Head of caudate nucleus (tissue), 42 donors: ENCODE data around the gene EIF4E1B.
A peak's percentile ranks its signal among the peaks of the same experiment; 100 is the strongest.

Source experiments
- DNase-seq, 42 donors: peaks; one replicate each; pipeline versions ENCODE4 v3.0.0 to v3.0.0-alpha.2; 2020 to 2021; ENCODE audit warnings: mixed read lengths in 7 of 42
- intact Hi-C: fragments of 100-400 bp; cut with DNase I; formaldehyde crosslinking; loops from one replicate; pipeline ENCODE4 v1.15.0; 2022

EIF4E1B gene

DNA sequence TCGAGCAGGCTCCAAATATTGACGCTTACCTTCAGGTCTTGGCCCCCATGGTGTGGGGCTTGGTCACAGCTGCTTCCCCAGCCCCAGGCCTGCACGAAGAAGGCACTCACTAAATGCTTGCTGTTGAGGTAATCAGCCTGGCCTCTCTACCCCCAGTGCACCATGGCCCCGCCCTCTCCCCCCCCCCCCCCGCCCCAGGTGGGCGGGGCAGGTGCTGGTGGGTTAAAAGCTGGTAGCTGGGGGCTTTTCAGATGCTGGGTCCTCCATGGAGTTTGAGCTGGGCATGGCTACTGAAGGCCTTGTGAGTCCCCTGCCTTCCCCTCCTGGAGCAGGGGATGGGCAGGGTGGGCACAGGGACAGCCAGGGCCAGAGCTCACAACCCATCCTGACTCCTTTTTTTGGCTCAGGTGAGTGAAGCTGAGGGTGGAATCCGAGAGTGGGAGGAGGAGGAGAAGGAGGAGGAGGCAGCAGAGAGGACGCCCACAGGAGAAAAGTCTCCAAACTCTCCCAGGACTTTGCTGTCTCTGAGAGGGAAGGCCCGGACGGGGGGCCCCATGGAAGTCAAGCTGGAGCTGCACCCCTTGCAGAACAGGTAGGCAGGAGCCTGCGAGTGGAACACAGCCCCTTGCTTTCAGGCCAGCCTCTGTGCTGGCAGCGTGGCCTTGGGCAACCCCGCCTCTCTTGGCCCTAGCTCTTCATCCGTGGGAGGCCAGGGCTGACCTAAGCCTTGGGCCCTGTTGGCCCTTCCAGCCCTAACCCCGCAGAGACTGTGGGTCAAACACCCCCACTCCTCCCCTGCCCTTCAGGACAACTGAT lies 12.4 kb downstream of the EIF4E1B start:
- intact Hi-C loops = no loop called here
- no peak for DNase-seq

DNA sequence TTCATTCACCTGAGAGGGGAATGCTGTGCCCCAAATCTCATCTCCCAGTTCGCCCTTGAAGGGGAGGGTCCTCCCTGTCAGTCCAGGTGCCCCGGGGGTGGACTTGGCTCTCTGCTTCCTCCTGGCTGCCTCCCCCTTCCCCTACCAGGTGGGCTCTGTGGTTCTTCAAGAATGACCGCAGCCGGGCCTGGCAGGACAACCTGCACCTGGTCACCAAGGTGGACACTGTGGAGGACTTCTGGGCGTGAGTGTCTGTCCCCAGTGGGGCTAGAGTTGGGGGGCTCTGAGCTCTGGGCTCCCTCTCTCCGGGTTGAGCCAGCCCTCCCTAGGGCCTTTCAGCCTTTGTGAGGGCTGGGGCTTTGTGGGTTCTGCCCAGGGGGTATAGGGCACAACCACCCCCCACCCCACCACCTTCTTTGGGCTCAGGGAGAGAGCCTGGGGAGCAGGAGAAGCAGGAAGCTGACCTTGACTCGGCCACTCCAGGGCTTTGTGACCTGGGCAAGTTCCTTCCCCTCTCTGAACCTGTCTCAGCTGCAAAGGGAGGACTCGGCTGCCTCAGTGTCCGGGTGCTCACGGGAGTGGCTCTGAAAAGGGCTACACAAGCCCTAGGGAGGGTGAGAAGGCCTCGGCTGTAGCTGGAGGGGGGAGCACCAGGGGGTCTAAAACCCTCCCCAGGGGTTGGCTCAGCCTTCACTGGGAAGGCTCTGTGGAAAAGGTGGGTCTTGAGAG lies 13.2 kb downstream of the EIF4E1B start:
- intact Hi-C loops = no loop called here
- no peak for DNase-seq

DNA sequence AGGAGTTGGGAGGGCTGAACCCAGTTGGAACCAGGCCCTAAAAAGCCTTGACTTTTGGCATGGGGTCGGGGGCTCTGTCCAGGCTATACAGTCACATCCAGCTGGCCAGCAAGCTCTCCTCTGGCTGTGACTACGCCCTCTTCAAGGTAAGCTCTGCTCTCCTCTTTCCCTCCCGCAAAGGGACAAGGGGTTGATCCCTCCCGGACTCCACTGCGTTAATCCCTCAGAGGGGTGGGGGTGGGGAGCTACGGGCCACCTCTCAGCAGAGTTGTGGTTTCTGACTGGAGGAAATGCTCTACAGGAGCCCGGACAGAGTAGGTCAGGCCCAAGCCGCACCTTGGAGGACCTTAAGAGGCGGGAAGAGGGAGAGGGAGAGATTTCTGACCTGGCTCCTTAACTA lies 13.8 kb downstream of the EIF4E1B start:
- no peak for DNase-seq
- intact Hi-C loops = no loop called here

DNA sequence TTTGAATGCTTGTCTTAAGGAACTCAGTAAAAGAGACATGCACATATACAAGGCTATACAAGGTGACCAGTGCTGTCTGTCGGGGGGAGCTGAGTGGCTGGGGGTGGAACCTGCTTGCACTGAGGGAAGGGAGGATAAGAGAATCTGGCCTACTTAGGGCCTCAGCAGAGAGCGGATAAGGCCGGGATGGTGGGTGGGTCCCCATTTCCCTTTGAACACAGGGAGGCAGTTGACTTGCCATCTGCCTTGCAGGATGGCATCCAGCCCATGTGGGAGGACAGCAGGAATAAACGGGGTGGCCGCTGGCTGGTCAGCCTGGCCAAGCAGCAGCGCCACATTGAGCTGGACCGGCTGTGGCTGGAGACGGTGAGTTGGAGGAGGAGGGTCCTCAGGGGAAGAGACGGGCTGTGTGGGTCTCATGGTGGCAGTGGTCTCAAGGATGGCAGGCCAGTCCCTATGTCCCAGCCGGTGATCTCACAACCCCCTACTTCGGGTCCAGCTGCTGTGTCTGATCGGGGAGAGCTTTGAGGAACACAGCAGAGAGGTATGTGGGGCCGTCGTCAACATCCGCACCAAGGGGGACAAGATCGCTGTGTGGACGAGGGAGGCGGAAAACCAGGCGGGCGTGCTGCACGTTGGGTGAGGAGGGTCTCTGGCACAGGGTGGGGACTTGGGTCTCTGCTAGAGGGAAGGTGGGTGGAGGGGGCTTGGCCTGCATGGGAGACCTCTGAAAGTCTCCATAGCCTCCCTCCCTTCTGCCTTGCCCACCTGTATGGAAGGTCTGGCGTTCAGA lies 14.6 kb downstream of the EIF4E1B start:
- DNase-seq = no peak
- intact Hi-C loops = no loop called here

DNA sequence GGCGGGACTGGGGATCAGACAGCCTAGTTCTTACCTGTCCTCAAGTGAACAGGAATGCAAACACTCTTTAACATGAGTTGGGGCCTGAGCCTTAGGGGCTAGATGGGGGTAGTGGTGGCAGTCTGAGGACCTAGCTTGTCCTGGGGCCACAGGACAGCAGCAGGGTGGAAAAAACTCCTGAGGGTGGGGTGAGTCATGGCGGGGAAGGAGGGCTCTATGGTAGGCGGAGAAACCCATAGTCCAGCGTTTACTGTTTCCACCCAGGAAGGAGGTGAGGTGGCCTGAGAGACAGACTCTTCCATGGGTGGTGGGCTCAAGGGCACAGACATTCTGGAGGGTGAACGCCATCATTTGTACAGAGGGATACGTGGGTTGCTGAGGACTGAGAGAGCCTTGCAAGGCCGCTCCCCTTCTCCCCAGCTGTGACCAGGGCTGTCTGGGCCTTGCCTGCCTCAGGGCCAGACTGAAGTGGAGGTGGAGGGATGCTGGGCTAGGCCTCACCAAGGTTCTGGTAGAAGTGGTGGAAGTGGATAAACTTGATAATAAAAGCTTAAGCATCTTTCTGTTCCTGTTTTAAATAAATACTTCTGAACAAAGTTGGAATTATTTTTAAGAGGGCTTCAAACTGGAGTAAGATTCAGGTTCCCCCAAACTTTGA lies 15.7 kb downstream of the EIF4E1B start:
- intact Hi-C loops = no loop called here
- no peak for DNase-seq

DNA sequence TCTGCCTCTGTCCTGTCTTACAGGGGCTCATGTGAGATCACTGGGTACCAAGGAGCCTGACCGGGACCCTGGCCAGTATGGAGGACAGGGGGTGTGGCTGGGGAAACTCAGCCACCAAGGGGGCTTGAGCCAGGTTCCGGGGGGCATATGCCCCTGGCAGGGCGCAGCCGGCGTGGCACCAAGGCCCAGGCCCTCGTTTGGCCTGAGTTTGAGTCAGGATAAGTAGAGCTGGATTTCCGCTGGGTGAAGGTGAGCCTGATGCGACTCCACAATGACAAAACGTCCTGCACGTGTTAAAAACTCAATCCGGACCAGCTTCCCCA lies 16.2 kb downstream of the EIF4E1B start:
- intact Hi-C loops = no loop called here
- peak in 3 of 42 donors; percentile 30 to 43 (median 37) for DNase-seq

DNA sequence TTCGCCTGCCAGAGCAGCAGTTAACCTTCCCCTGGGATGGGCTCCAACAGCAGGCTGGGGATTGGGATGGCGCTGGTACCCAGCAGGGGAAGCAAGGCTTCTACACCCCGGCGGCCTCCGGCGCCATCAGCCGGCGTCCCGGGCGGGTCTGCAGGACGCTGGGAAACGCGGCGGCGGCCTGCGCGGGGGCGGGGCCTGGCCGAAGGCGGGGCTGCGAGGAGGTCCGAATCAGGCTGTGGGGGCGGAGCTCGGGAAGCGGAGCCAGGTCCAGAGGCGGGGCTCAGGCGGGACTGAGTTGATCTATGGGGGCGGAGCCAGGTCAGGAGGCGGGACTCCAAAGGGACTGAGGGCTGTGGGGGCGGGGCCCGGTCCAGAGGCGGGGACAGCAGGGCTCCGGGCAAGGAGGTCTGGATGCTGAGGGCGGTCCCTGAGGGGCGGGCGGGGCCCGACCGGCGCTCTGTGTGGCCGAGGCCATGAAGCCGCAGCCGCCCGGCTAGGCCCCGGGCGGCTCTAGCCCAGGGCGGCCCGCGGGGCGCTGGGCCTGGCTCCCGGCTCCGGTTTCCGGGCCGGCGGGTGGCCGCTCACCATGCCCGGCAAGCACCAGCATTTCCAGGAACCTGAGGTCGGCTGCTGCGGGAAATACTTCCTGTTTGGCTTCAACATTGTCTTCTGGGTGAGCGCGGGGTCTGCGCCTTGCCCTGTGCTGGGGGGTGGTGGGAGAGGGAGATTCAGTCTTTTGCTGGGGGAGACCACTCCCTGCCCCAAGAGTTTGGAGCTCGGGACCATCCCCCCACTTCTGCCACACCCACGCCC lies 16.8 kb downstream of the EIF4E1B start, which contains the start of gene TSPAN17:
Gene TSPAN17 (plus strand): TSS at position 455 of the 813 bp plus-strand sequence. CDS start 132 bp downstream, at position 587.
- DNase-seq = peak; percentile 99 to 100 (median 100)
- intact Hi-C loops = no loop called here

DNA sequence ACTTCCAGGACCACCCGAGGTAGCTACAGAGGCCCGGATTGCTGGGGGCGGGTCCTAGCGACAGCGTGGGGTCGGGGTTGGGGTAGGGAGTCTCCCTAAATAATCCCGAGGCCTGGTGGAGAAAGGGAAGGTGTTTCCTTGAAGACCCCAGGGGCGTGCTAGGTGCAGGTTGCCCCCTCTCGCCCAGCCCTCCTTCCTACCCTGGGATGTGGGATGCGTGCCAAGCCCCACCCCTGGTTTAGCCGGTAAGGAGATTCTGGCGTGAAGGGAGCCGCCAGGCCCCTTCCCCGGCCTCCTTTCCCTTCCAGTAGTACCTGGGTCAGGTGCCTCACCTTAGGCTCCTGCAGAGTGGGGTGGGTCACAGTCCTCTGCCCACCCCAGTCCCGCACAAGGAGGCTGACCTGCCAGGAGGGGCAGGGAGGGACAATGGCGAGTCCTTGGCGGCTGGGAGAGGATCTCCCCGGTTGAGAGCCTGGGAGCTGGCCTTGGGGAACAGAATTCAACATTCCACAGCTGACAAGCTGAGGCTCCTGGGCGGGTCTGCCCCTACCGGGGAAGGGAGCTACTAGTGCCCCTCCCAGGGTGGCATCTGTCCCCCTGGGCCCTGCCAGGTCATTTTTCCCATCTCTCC lies 17.5 kb downstream of the EIF4E1B start:
- intact Hi-C loops = no loop called here

DNA sequence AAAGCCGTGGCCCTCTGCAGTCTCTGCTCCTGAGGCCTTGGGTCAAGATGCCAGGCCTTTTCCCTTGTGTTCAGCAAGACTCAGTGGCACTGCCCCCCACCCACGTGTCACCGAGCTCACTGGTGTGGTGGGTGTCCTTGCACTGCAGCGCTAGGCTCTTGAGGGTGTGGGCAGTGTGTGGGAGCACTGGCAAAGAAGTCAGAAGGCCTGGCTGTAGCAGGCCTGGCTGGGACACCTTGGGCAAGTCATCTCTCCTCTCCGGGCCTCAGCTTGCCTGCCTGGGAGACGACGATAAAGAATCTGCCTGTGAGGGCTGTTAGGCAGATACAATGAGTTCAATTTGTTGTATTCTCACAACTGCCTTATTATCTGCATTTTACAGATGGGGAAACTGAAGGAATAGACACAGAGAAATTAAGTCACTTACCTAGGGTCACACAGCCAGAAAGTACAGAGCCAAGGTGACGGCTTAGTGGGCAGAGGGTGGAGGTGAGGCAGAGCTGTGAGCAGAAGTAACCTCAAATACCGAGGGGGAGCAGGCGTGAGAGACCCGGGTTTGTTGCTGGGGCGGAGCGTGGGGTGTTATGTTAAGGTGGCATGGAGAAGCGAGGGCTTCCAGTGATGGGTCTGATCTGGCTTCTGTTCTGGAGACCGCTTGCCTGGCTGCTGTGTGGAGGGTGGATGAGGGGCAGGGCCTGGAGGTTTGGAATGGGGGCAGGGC lies 18.2 kb downstream of the EIF4E1B start:
- intact Hi-C loops = no loop called here

More for the DNA sequence above, 17.5 kb downstream of the EIF4E1B start:
- DNase-seq = peak in 21 of 42 donors; percentile 23 to 61 (median 39)

DNA sequence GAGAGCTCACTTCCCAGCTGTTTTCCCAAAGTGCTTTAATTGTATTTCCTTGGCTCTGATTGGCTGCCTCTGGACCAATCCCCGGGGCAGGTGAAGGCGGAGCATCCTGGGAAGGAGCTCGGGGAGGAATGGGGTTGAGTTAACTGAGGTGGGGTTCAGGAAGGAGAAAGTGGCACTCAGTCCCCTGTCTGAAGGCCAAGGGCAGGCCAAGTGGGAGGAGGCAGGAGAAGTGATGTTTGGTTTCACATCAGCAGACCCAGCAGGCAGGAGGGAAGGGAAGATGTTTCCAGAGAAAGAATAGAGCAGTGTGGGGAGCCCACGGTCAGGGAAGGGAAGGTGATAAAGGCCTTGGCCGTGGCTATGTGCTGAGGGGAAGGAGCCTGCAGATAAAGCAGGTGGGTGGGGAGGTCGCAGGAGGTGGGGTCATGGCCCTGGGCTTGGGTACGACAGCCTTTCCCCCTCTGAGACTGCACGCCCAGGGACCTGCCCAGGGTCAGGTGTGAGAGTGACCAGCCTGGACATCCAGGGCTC lies 19.9 kb downstream of the EIF4E1B start:
- DNase-seq = peak in 35 of 42 donors; percentile 20 to 78 (median 56)
- intact Hi-C loops = loop anchor here (10.0 kb wide), 1 partner anchor 304 kb away; no protein-coding TSS in a partner anchor

More for the DNA sequence above, 18.2 kb downstream of the EIF4E1B start:
- no peak for DNase-seq

DNA sequence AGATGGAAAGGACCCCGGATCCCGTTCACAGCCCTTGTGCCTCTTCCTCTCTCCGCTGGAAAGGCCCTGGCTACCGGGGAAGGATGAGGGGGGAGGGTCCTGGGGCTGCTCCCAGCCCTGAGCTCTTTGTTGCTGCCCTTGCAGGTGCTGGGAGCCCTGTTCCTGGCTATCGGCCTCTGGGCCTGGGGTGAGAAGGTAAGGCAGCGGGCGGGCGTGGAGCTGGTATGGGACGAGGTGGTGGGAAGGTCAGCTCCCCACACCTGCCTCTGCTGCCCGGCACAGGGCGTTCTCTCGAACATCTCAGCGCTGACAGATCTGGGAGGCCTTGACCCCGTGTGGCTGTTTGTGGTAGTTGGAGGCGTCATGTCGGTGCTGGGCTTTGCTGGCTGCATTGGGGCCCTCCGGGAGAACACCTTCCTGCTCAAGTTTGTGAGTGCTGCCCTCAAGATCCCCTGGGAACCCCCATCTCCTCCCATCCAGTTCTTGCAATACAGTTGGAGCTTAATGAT lies 21.1 kb downstream of the EIF4E1B start:
- intact Hi-C loops = loop anchor here (10.0 kb wide), 1 partner anchor 303 kb away; no protein-coding TSS in a partner anchor
- no peak for DNase-seq

DNA sequence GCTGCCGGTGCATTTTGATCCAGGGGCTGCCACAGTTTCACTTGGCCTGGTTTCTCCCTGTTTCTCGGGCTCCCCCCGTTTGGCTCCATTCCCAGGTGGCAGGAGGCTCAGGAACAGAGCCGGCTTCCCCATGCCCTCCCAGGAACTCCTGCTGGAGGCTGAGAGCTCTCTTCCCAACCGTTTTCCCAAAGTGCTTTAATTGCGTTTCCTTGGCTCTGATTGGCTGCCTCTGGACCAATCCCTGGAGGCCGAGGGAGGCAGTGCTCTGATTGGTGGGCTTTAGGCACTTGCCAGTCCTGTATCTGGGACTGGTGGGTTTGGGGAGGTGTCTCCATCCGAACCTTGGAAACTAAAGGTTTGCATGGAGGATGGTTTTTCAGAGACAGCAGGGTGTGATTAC lies 21.7 kb downstream of the EIF4E1B start:
- intact Hi-C loops = loop anchor here (10.0 kb wide), 1 partner anchor 303 kb away; no protein-coding TSS in a partner anchor
- peak in 23 of 42 donors; percentile 20 to 70 (median 48) for DNase-seq

DNA sequence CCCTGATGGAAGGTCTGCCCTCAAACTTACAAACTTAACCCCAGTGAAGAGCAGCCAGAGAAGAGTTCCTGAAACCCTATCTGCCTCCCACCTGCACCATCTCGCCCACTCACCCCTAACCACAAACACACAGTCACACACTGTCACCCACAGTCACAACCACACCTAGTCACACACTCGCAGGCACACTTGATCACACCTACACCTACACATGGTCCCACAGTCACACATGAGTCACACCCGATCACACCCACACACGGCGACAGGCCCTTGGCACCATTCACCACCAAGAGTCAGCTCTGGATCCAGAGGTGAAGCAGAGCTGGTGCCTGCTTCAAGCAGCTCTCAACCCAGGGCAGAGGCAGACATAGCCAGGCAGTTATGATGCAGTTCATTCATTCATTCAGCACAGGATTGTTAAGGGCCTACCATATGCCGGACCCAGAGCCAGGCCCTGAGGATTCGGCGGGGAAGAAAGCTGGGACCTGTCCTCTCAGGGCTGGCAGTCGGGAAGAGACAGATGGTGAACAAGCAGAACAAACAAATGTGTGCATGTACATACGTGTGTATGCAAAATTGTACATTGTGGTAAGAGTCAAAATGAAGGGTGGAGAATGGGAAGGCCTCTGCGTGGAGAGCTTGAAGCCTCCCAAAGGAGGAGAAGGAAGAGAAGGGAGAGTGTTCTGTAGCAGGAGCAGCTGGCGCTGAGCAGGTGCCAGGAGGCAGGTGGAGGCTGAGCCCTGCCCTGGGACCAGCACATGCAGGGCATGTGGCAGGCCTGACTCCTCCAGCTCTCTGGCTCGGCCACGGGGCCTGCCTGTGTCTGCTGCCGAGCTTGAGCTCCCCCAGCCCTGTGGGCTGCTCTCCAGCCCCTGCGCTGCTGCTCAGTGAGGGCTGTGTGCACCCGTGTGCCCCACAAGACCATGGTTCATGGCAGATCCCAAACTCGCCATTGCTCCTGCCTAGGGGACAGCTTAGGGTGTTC lies 23.2 kb downstream of the EIF4E1B start:
- peak; percentile 30 to 89 (median 71) for DNase-seq
- intact Hi-C loops = loop anchor here (10.0 kb wide), 1 partner anchor 301 kb away; no protein-coding TSS in a partner anchor

DNA sequence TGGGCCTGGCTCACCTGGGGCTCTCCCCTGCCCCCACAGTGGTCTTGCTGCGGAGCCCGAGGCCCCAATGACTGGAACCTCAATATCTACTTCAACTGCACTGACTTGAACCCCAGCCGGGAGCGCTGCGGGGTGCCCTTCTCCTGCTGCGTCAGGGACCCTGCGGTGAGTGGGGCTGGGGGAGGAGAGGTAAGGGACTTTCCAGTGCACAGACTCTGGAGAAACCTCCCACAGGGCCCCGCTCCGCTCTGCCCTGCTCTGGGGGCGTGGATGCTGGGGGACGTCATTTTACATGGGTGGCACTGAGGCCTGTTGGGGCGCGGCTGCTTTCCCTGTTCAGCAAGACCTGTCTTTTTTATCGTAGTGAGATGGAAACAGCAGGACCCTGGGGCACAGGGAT lies 24.4 kb downstream of the EIF4E1B start:
- intact Hi-C loops = loop anchor here (10.0 kb wide), 1 partner anchor 300 kb away; no protein-coding TSS in a partner anchor
- DNase-seq = no peak

DNA sequence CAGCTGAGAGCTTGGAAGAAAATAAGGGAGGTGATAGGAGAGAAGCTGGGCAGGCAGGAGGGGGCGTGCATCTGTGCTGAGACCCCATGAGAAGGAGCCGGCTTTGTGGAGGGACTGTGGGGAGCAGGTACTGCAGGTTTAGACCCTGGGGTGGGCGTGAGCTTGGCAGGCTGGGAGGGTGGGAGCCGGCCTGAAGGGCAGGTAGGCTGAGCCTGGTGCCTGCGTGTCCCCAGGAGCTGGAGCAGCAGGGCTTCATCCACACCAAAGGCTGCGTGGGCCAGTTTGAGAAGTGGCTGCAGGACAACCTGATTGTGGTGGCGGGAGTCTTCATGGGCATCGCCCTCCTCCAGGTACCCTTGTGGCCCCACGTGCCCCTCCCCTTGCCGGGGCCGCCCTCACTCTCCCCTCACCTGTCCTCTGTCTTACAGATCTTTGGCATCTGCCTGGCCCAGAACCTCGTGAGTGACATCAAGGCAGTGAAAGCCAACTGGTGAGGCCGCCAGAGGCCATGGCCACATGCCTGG lies 26.1 kb downstream of the EIF4E1B start:
- intact Hi-C loops = loop anchor here (10.0 kb wide), 1 partner anchor 298 kb away; no protein-coding TSS in a partner anchor
- DNase-seq = no peak
